H9 (cell line): ENCODE measurements around the gene RHEX. TPM values are rescaled to one million over a fixed set of nuclear protein-coding genes. Genes with fewer than 3 reads are reported as not detected.

Experiments
- DNase-seq: peaks from one replicate; pipeline ENCODE4 v3.0.0-alpha.2; 2017
- H2AFZ ChIP-seq: one replicate; pipeline ENCODE4 v1.6.1; 2013; ENCODE audit warnings: mild to moderate bottlenecking, low read length, control low read depth, moderate library complexity
- H2AK5ac ChIP-seq: 2 replicates; pipeline ENCODE4 v1.6.1; 2013; ENCODE audit warnings: low read length, control low read depth, mixed read lengths; ENCODE audit not compliant: insufficient read length
- H2BK120ac ChIP-seq: one replicate; pipeline ENCODE4 v1.6.1; 2013; ENCODE audit warnings: low read depth, mild to moderate bottlenecking, low read length, control low read depth, inconsistent platforms; ENCODE audit not compliant: poor library complexity, severe bottlenecking
- H2BK12ac ChIP-seq: 2 replicates; pipeline ENCODE4 v1.6.1; 2013; ENCODE audit warnings: low read length, control low read depth, mixed read lengths, low read depth; ENCODE audit not compliant: insufficient read length
- H2BK15ac ChIP-seq: 2 replicates; pipeline ENCODE4 v1.6.1; 2013; ENCODE audit warnings: low read depth, low read length, control low read depth
- H2BK20ac ChIP-seq: one replicate; pipeline ENCODE4 v1.6.1; 2013; ENCODE audit warnings: low read depth, mild to moderate bottlenecking, low read length, control low read depth, inconsistent platforms; ENCODE audit not compliant: poor library complexity, severe bottlenecking
- H2BK5ac ChIP-seq: 2 replicates; pipeline ENCODE4 v1.6.1; 2013; ENCODE audit warnings: low read length, control low read depth, mixed read lengths; ENCODE audit not compliant: insufficient read length
- H3K14ac ChIP-seq: 2 replicates; pipeline ENCODE4 v1.6.1; 2013; ENCODE audit warnings: low read length, control low read depth; ENCODE audit not compliant: insufficient read depth
- H3K18ac ChIP-seq: 2 replicates; pipeline ENCODE4 v1.6.1; 2013; ENCODE audit warnings: low read depth, mild to moderate bottlenecking, mixed read lengths, low read length, control low read depth; ENCODE audit not compliant: insufficient read length
- H3K23ac ChIP-seq: 2 replicates; pipeline ENCODE4 v1.6.1; 2013; ENCODE audit warnings: low read length, control low read depth, mixed read lengths, low read depth; ENCODE audit not compliant: insufficient read length
- H3K23me2 ChIP-seq: 2 replicates; pipeline ENCODE4 v1.6.1; 2013; ENCODE audit warnings: low read depth, mild to moderate bottlenecking, mixed read lengths, low read length, control low read depth; ENCODE audit not compliant: insufficient read length, poor library complexity, severe bottlenecking
- H3K27ac ChIP-seq: 2 replicates; pipeline ENCODE4 v1.5.1; 2013; ENCODE audit warnings: low read length, control low read depth, mixed read lengths, low read depth; ENCODE audit not compliant: insufficient read length
- H3K27me3 ChIP-seq: 2 replicates; pipeline ENCODE4 v1.6.1; 2013; ENCODE audit warnings: low read length, control low read depth, inconsistent platforms; ENCODE audit not compliant: insufficient read depth
- H3K4ac ChIP-seq: 2 replicates; pipeline ENCODE4 v1.6.1; 2013; ENCODE audit warnings: low read depth, mild to moderate bottlenecking, control low read depth, inconsistent platforms, low read length, moderate library complexity
- H3K4me1 ChIP-seq: 2 replicates; pipeline ENCODE4 v1.6.1; 2013; ENCODE audit warnings: low read length, control low read depth, inconsistent platforms; ENCODE audit not compliant: insufficient read depth
- H3K4me2 ChIP-seq: 2 replicates; pipeline ENCODE4 v1.6.1; 2013; ENCODE audit warnings: low read length, control low read depth, mixed read lengths; ENCODE audit not compliant: insufficient read length, insufficient read depth
- H3K56ac ChIP-seq: 2 replicates; pipeline ENCODE4 v1.6.1; 2013; ENCODE audit warnings: low read depth, mild to moderate bottlenecking, mixed read lengths, low read length, control low read depth; ENCODE audit not compliant: insufficient read length
- H3K79me1 ChIP-seq: 2 replicates; pipeline ENCODE4 v1.6.1; 2013; ENCODE audit warnings: low read depth, mild to moderate bottlenecking, moderate library complexity, low read length, control low read depth, inconsistent platforms; ENCODE audit not compliant: insufficient read depth, poor library complexity, severe bottlenecking
- H3K79me2 ChIP-seq: 2 replicates; pipeline ENCODE4 v1.6.1; 2013; ENCODE audit warnings: low read length, control low read depth, inconsistent platforms; ENCODE audit not compliant: insufficient read depth
- H3K9ac ChIP-seq: 2 replicates; pipeline ENCODE4 v1.6.1; 2013; ENCODE audit warnings: low read length, control low read depth, mixed read lengths; ENCODE audit not compliant: insufficient read length; ENCODE audit errors: extremely low read depth
- H3K9me3 ChIP-seq: one replicate; pipeline ENCODE4 v1.6.1; 2013; ENCODE audit warnings: low read depth, low read length, inconsistent platforms; ENCODE audit not compliant: control insufficient read depth
- H3T11ph ChIP-seq: one replicate; pipeline ENCODE4 v1.6.1; 2013; ENCODE audit warnings: mild to moderate bottlenecking, low read length, control low read depth, inconsistent platforms
- H4K20me1 ChIP-seq: one replicate; pipeline ENCODE4 v1.6.1; 2013; ENCODE audit not compliant: control insufficient read depth, insufficient read length, insufficient read depth
- H4K5ac ChIP-seq: 2 replicates; pipeline ENCODE4 v1.6.1; 2013; ENCODE audit warnings: low read depth, mild to moderate bottlenecking, mixed read lengths, low read length, control low read depth; ENCODE audit not compliant: insufficient read length
- H4K8ac ChIP-seq: replicated peaks from 2 replicates; pipeline ENCODE4 v1.6.1; 2013; ENCODE audit warnings: low read length, control low read depth, mixed read lengths, low read depth; ENCODE audit not compliant: insufficient read length
- H4K91ac ChIP-seq: 2 replicates; pipeline ENCODE4 v1.6.1; 2013; ENCODE audit warnings: low read depth, mild to moderate bottlenecking, moderate library complexity, mixed read lengths, low read length, control low read depth; ENCODE audit not compliant: insufficient read length
- H3K27ac Mint-ChIP-seq, 3 experiments: 2 replicates in 2 of 3; 3 replicates in 1 of 3; pipeline ENCODE4 v1.8.0; 2020 to 2021; ENCODE audit warnings: mixed read lengths in 3 of 3, mild to moderate bottlenecking in 1 of 3, moderate library complexity in 1 of 3
- H3K27me3 Mint-ChIP-seq: 2 replicates; pipeline ENCODE4 v1.8.0; 2021; ENCODE audit warnings: low read depth, mild to moderate bottlenecking, moderate library complexity, mixed read lengths
- H3K36me3 Mint-ChIP-seq, 3 experiments: 2 replicates in 2 of 3; 3 replicates in 1 of 3; pipeline ENCODE4 v1.8.0; 2020 to 2021; ENCODE audit warnings: low read depth in 3 of 3, mixed read lengths in 3 of 3; ENCODE audit not compliant: insufficient read depth in 1 of 3
- H3K4me1 Mint-ChIP-seq, 2 experiments: 2 replicates each; pipeline ENCODE4 v1.8.0; 2020; ENCODE audit warnings: mixed read lengths in 2 of 2
- H3K4me3 Mint-ChIP-seq, 2 experiments: 2 replicates in 1 of 2; 3 replicates in 1 of 2; pipeline ENCODE4 v1.8.0; 2020 to 2021; ENCODE audit warnings: mild to moderate bottlenecking in 2 of 2, mixed read lengths in 2 of 2, moderate library complexity in 1 of 2
- H3K9me3 Mint-ChIP-seq, 2 experiments: 2 replicates in 1 of 2; 3 replicates in 1 of 2; pipeline ENCODE4 v1.8.0; 2020; ENCODE audit warnings: mild to moderate bottlenecking in 2 of 2, mixed read lengths in 2 of 2, moderate library complexity in 1 of 2
- WGBS: extraction: QIAGEN DNeasy Blood & Tissue Kit; methylation state at CpG from one replicate; pipeline ENCODE4 v1.1.7; 2013; ENCODE audit warnings: missing lambda C conversion rate, low lambda C conversion rate, mixed read lengths; ENCODE audit not compliant: insufficient read length; ENCODE audit errors: extremely low coverage; 5-methylcytosine and 5-hydroxymethylcytosine counted together
- total RNA-seq: library from RNA; stranded (reverse); gene quantifications from 2 replicates; pipeline ENCODE4 v1.2.1, GENCODE V29; 2021
- TF ChIP-seq, protein P1 (sequence below): fragments of 200-600 bp; sonication (generic); conservative IDR thresholded peaks from 3 replicates; pipeline ENCODE4 v1.8.0; 2021; ENCODE audit warnings: antibody characterized with exemption, mild to moderate bottlenecking

The RHEX gene
- total RNA-seq, 1 experiment from 2014 or later: not detected

DNA sequence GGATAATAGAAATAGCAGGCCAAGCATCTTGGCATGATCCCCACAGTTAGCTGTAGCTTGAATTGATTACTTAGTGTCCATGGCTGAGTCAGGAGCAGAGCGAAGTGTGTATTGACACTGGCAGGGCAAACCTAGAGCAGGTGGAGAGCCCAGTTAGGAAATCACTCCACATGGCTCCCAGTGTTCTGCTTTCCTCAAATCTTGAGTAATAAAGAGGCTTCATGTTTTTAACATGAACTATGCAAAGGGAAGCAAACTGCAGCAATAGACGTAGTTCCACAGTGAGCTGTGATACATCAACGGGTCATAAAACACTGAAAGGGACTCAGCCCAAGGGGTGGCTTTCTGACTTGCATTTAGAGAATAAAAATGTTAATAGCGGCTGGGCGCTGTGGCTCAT lies 28.9 kb downstream of the RHEX start:
- Histone ChIP-seq H2AK5ac (no peak overlapping the region), H4K5ac (no peak overlapping the region), H3K79me2 (no peaks in the 10 kb centered on the region), H3K14ac (no peak overlapping the region), H2BK15ac (no peak overlapping the region), H3K79me1 (no peaks in the 10 kb centered on the region), H3K23me2 (no peaks in the 10 kb centered on the region), H3K27me3 (no peaks in the 10 kb centered on the region), H3K4me2 (no peak overlapping the region), H2BK20ac (no peak overlapping the region), H2BK12ac (no peak overlapping the region), H3K18ac (no peak overlapping the region), H3K9ac (no peak overlapping the region), H2AFZ (no peak overlapping the region), H4K91ac (no peak overlapping the region), H4K8ac (no peak overlapping the region), H2BK5ac (no peak overlapping the region), H3K23ac (no peak overlapping the region), H3K4me1 (peaks cover 1% of the 10 kb centered on the region; the same call in 1 of the 2 replicates), H2BK120ac (no peak overlapping the region), H3K56ac (no peak overlapping the region), H3K27ac (no peak overlapping the region), H3K9me3 (no peaks in the 10 kb centered on the region), H4K20me1 (no peaks in the 10 kb centered on the region), H3K4ac (no peak overlapping the region), H3T11ph (no peak overlapping the region)
- DNase-seq: no peak
- no peak overlapping the region for H3K4me3 Mint-ChIP-seq
- peak overlapping the region in 1 of 3 experiments; percentile 87; a peak in 2 of 7 replicates for H3K27ac Mint-ChIP-seq
- peaks cover 5% of the 10 kb centered on the region; the same call in 1 of the 2 replicates for H3K27me3 Mint-ChIP-seq
- H3K4me1 Mint-ChIP-seq: peaks cover 5 to 13% of the 10 kb centered on the region in 2 experiments; a peak in 3 of 4 replicates
- TF ChIP-seq, protein P1, sequence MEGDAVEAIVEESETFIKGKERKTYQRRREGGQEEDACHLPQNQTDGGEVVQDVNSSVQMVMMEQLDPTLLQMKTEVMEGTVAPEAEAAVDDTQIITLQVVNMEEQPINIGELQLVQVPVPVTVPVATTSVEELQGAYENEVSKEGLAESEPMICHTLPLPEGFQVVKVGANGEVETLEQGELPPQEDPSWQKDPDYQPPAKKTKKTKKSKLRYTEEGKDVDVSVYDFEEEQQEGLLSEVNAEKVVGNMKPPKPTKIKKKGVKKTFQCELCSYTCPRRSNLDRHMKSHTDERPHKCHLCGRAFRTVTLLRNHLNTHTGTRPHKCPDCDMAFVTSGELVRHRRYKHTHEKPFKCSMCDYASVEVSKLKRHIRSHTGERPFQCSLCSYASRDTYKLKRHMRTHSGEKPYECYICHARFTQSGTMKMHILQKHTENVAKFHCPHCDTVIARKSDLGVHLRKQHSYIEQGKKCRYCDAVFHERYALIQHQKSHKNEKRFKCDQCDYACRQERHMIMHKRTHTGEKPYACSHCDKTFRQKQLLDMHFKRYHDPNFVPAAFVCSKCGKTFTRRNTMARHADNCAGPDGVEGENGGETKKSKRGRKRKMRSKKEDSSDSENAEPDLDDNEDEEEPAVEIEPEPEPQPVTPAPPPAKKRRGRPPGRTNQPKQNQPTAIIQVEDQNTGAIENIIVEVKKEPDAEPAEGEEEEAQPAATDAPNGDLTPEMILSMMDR: no peak
- no peaks in the 10 kb centered on the region for H3K36me3 Mint-ChIP-seq
- WGBS: no CpG with 5 or more reads among the region's 5 CpGs
- no peaks in the 10 kb centered on the region for H3K9me3 Mint-ChIP-seq
